ENCODE measurements around the gene PEX7.
A peak's percentile ranks its signal among the peaks of the same experiment; 100 is the strongest.

DNA sequence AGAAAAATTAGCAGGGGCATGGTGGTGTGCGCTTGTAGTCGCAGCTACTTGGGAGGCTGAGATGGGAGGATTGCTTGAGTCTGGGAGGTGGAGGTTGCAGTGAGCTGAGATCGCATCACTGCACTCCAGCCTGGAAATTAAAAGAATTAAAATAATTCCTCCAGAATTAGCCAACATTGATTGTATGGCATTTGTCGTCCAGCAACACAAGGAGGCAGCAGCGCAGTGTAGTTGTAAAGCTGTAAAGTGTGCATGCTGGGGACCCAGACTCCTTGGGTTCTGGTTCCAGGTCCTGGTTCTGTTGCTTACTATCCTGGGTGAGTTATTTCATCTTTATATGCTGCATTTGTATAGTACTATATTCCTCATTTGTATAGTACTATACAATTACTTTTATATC, 41.4 kb downstream of the PEX7 start:
- TF ChIP-seq POLR2AphosphoS5 (IDR thresholded peaks at IDR 0.05; ENCODE audit: low read depth, low read length) (no peak), RAD21 (IDR thresholded peaks at IDR 0.05 in 1 of 2, conservative IDR thresholded peaks at IDR 0.05 in 1 of 2; ENCODE audit: low read depth in 2 of 2, low read length in 2 of 2) (peak; percentile 39; a peak in 3 of 4 replicates)
- TF ChIP-seq, protein P1, sequence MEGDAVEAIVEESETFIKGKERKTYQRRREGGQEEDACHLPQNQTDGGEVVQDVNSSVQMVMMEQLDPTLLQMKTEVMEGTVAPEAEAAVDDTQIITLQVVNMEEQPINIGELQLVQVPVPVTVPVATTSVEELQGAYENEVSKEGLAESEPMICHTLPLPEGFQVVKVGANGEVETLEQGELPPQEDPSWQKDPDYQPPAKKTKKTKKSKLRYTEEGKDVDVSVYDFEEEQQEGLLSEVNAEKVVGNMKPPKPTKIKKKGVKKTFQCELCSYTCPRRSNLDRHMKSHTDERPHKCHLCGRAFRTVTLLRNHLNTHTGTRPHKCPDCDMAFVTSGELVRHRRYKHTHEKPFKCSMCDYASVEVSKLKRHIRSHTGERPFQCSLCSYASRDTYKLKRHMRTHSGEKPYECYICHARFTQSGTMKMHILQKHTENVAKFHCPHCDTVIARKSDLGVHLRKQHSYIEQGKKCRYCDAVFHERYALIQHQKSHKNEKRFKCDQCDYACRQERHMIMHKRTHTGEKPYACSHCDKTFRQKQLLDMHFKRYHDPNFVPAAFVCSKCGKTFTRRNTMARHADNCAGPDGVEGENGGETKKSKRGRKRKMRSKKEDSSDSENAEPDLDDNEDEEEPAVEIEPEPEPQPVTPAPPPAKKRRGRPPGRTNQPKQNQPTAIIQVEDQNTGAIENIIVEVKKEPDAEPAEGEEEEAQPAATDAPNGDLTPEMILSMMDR (IDR thresholded peaks at IDR 0.05; ENCODE audit: control extremely low read depth in 1 of 3, insufficient read depth in 1 of 3, low read depth in 1 of 3, low read length in 3 of 3), result no peak

Data from H1 (cell line).